ENCODE data around the gene GPHB5. TPM values are rescaled to one million over a fixed set of nuclear protein-coding genes. Genes with fewer than 3 reads are reported as not detected.
"Not testable (repeated sequence)": the region's sequence is repeated elsewhere in the genome, so short reads cannot be mapped to it uniquely, and the experiment has no call there.

GPHB5 gene
- total RNA-seq, 1 experiment from 2014 or later: not detected

DNA sequence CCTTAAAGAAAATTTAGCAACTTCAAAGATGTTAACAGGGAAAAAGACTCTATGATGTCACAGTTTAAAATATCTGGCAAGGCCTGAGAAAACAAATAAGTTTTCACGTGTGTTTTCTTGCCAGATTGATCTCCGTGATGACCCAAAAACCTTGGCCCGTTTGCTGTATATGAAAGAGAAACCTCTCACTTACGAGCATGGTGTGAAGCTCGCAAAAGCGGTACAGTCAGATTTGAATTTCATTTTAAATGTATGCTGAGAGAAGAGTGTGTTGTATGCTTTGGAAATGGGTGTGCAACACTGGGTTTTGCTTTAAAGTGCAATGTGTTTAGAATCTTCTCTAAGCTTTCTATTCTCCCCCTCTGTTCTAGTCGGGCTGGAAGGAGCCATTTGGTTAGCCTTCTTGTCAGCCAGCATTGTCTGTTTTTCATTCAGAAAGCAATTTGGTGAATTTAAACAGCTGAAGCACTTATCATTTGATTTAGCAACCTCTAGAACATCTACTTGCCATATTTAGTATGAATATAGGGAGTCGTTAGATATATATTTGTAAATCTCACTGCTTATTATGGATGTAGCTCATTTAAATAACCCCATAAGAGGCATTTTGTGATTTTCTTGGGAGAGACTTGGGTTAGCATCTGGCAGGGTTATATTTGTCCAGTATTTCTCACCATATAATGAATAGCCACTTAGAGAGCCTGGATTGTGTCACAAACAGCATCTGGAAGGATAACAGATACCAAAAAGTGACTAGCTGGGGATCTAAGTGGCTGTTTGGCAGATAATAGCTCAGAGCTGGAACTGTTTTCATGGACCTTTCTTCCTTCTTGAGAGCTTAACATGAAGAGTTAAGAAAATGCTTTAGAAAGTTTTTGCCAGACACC lies 35.5 kb downstream of the GPHB5 start:
- no peak overlapping the region for H3K27ac ChIP-seq (ENCODE audit: low read depth, low read length)
- no peaks in the 10 kb centered on the region for H3K4me1 ChIP-seq (ENCODE audit: control insufficient read depth in 1 of 2, insufficient read depth in 2 of 2, low read length in 2 of 2)
- no peak for ATAC-seq
- CTCF ChIA-PET: no interaction called here
- H3K9ac ChIP-seq (ENCODE audit: low read length): no peak overlapping the region
- no peak overlapping the region for H2AFZ ChIP-seq (ENCODE audit: low read depth, low read length, poor library complexity, severe bottlenecking)
- no peaks in the 10 kb centered on the region for H3K36me3 ChIP-seq (ENCODE audit: control insufficient read depth in 1 of 2, insufficient read depth in 2 of 2, low read length in 2 of 2)
- no peaks in the 10 kb centered on the region for H4K20me1 ChIP-seq (ENCODE audit: insufficient read depth)
- peaks cover 73% of the 10 kb centered on the region for H3K27me3 ChIP-seq (ENCODE audit: insufficient read depth, low read length)
- TF ChIP-seq SIN3A (IDR thresholded peaks at IDR 0.05; ENCODE audit: low read depth): no peak
- no peak for TF ChIP-seq ZNF274 (IDR thresholded peaks at IDR 0.05; ENCODE audit: low read depth, low read length)
- no peaks in the 10 kb centered on the region for H3K79me2 ChIP-seq (ENCODE audit: insufficient read depth, low read length)
- RAD21 ChIA-PET (ENCODE audit: low non-redundant PET in 1 of 2, low total read pairs in 2 of 2, uncharacterized antibody in 2 of 2, unreplicated experiment in 2 of 2): no interaction called here
- H3K9me2 ChIP-seq (ENCODE audit: insufficient read depth): no peaks in the 10 kb centered on the region
- no TSS peak for BruUV-seq (replicated peaks)
- DNase-seq (ENCODE audit: low read depth, low spot score): no peak
- H3K9me3 ChIP-seq (ENCODE audit: control insufficient read depth in 1 of 2, insufficient read depth in 1 of 2, low read depth in 1 of 2, low read length in 2 of 2): no peaks in the 10 kb centered on the region
- intact Hi-C loops (cut with micrococcal nuclease): no loop called here
- no peak overlapping the region for H3K4me2 ChIP-seq (ENCODE audit: low read length)
- no peak overlapping the region for H3K4me3 ChIP-seq (replicated peaks in 1 of 2; ENCODE audit: low read depth in 1 of 2, low read length in 2 of 2)
- POLR2A ChIA-PET: no interaction called here

DNA sequence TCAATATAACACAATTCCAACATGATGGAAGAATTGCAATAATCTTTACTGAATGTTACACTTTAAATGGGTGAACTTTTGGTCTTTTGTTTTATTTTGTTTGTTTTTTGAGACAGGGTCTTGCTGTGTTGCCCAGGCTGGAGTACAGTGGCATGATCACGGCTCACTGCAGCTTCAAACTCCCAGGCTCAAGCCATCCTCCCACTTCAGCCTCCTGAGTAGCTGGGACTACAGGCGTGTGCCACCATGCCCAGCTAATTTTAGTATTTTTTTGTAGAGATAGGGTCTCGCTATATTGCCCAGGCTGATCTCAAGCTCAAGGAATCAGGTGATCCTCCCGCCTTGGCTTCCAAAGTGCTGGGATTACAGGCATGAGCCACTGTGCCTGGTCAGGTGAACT lies 38.8 kb downstream of the GPHB5 start:
- ATAC-seq; H3K79me2 ChIP-seq (ENCODE audit: insufficient read depth, low read length); BruUV-seq (replicated peaks); H3K9me3 ChIP-seq (ENCODE audit: control insufficient read depth in 1 of 2, insufficient read depth in 1 of 2, low read depth in 1 of 2, low read length in 2 of 2); H3K4me2 ChIP-seq (ENCODE audit: low read length); H3K27ac ChIP-seq (ENCODE audit: low read depth, low read length); H3K9me2 ChIP-seq (ENCODE audit: insufficient read depth); RAD21 ChIA-PET (ENCODE audit: low non-redundant PET in 1 of 2, low total read pairs in 2 of 2, uncharacterized antibody in 2 of 2, unreplicated experiment in 2 of 2); H3K9ac ChIP-seq (ENCODE audit: low read length); H3K4me1 ChIP-seq (ENCODE audit: control insufficient read depth in 1 of 2, insufficient read depth in 2 of 2, low read length in 2 of 2); H4K20me1 ChIP-seq (ENCODE audit: insufficient read depth); DNase-seq (ENCODE audit: low read depth, low spot score); H2AFZ ChIP-seq (ENCODE audit: low read depth, low read length, poor library complexity, severe bottlenecking); POLR2A ChIA-PET; H3K4me3 ChIP-seq (replicated peaks in 1 of 2; ENCODE audit: low read depth in 1 of 2, low read length in 2 of 2); CTCF ChIA-PET; H3K36me3 ChIP-seq (ENCODE audit: control insufficient read depth in 1 of 2, insufficient read depth in 2 of 2, low read length in 2 of 2): not testable (repeated sequence)
- intact Hi-C loops (cut with micrococcal nuclease): loop anchor here (10.0 kb wide), 1 partner anchor 1385 kb away; no protein-coding TSS in a partner anchor
- peaks cover 43% of the 10 kb centered on the region for H3K27me3 ChIP-seq (ENCODE audit: insufficient read depth, low read length)
